Lower leg skin (tissue), 4 donors: ENCODE measurements around the gene PLEKHM1. TPM values are rescaled to one million over a fixed set of nuclear protein-coding genes. Genes with fewer than 3 reads are reported as not detected.
"Not testable (repeated sequence)": the region's sequence is repeated elsewhere in the genome, so short reads cannot be mapped to it uniquely, and the experiment has no call there.

ENCODE experiments used
- DNase-seq, 2 donors: peaks; one replicate each; pipeline ENCODE4 v3.0.0-alpha.2; 2019; ENCODE audit warnings: low spot score in 2 of 2
- H3K4me3 ChIP-seq: fragments of 200-600 bp; sonication (generic); 2 replicates; pipeline ENCODE4 v1.5.1; 2017; ENCODE audit warnings: mild to moderate bottlenecking, low read depth; ENCODE audit not compliant: poor library complexity, severe bottlenecking
- POLR2A ChIP-seq, 2 donors: fragments of 450-650 bp; IDR thresholded peaks; one replicate each; pipeline ENCODE4 v1.6.1; 2016 to 2017; ENCODE audit warnings: antibody characterized with exemption in 2 of 2, mild to moderate bottlenecking in 1 of 2, moderate library complexity in 1 of 2
- WGBS, 2 donors: methylation state at CpG; one replicate each; pipeline ENCODE4 v1.1.5; 2018; 5-methylcytosine and 5-hydroxymethylcytosine counted together
- intact Hi-C: fragments of 100-400 bp; cut with DNase I; formaldehyde crosslinking; loops from one replicate; pipeline ENCODE4 v1.15.0; 2023; ENCODE audit warnings: low total_unique reads
- total RNA-seq, 4 donors: library from RNA; depleted of rRNA; stranded (reverse); fragments of >200 nt; gene quantifications; one replicate each; pipeline ENCODE4 v1.1.0, GENCODE V29; 2016
- TF ChIP-seq, protein P1 (sequence below), 3 donors: fragments of 450-650 bp; IDR thresholded peaks; one replicate each; pipeline ENCODE4 v1.5.1; 2016; ENCODE audit warnings: antibody characterized with exemption in 3 of 3, mild to moderate bottlenecking in 3 of 3, moderate library complexity in 2 of 3

The PLEKHM1 gene
- total RNA-seq, 4 donors from 2014 or later: 66.7 to 199 (median 130) TPM

DNA sequence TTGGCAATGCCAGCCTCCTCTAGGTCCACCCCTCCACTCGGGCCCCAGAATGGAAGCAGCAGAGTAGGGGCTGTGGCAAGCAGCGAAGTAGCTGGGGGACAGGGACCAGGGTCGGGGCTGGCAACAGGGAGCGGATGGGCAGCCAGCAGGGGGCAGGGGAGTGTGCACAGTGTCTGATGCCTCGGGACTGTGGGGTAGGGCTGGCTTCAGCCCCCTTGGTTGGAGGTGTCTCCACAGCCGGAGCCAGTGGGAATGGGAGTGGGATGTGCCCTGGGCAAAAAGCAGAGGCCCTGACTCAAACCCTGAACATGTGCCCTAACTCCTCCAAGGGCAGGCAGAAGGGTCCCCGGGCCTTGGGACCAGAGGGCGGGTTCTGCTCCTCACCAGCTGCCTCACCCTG, 39.4 kb downstream of the PLEKHM1 start:
- H3K4me3 ChIP-seq: no peak overlapping the region
- 88% methylated on average over 8 of the region's 8 CpGs for WGBS, 2 donors
- intact Hi-C loops: no loop called here
- TF ChIP-seq POLR2A (IDR thresholded peaks at IDR 0.05): no peak
- TF ChIP-seq, protein P1, sequence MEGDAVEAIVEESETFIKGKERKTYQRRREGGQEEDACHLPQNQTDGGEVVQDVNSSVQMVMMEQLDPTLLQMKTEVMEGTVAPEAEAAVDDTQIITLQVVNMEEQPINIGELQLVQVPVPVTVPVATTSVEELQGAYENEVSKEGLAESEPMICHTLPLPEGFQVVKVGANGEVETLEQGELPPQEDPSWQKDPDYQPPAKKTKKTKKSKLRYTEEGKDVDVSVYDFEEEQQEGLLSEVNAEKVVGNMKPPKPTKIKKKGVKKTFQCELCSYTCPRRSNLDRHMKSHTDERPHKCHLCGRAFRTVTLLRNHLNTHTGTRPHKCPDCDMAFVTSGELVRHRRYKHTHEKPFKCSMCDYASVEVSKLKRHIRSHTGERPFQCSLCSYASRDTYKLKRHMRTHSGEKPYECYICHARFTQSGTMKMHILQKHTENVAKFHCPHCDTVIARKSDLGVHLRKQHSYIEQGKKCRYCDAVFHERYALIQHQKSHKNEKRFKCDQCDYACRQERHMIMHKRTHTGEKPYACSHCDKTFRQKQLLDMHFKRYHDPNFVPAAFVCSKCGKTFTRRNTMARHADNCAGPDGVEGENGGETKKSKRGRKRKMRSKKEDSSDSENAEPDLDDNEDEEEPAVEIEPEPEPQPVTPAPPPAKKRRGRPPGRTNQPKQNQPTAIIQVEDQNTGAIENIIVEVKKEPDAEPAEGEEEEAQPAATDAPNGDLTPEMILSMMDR (IDR thresholded peaks at IDR 0.05): no peak
- no peak for DNase-seq

DNA sequence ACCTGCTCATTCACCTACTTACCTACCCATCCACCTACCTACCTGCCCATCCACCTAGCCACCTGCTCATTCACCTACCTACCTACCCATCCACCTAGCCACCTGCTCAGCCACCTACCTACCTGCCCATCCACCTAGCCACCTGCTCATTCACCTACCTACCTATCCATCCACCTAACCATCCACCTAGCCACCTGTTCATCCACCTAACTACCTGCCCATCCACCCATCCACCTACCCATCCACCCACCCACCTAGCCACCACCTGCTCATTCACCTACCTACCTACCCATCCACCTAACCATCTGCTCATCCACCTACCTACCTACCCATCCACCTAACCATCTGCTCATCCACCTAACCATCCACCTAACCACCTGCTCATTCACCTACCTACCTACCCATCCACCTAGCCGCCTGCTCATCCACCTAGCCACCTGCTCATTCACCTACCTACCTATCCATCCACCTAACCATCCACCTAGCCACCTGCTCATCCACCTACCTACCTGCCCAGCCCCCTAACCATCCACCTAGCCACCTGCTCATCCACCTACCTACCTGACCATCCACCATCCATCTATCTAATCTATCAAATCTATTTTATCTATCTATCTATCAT, 40.7 kb downstream of the PLEKHM1 start:
- intact Hi-C loops, DNase-seq, H3K4me3 ChIP-seq: not testable (repeated sequence)
- WGBS, 2 donors: 93 to 97% methylated on average over 1 of the region's 1 CpG

DNA sequence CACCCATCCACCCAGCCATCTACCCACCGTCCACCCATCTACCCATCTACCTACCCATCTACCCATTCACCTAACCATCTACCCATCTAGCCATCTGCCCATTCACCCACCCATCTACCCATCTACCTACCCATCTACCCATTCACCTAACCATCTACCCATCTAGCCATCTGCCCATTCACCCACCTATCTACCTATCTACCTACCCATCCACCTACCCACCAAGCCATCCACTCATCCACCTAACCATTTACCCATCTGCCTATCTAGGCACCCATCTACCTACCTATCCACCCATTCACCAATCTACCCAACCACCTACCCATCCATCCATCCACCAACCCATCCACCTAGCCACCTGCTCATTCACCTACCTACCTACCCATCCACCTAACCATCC, 41.3 kb downstream of the PLEKHM1 start:
- 96 to 97% methylated on average over 1 of the region's 1 CpG for WGBS, 2 donors
- intact Hi-C loops, DNase-seq, H3K4me3 ChIP-seq: not testable (repeated sequence)

DNA sequence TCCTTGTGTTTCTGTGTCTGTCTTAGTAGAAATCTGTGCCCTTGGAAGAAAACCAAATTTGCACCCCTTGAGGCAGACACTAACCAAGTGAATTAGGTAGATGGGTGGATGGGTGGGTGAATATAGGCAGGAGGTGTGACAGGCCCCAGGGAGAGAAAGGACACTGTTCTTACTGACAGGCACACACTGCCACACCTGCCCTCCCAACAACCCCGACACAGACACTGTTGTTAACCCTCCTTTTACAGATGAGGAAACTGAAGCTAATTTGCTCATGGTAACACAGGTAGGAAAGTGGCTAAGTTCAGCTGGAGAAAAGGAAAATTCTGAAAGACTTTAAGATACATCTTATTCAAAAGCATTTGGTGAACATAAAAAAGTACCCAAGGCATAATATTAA, 42.0 kb downstream of the PLEKHM1 start:
- WGBS, 2 donors: 50% methylated on average over 1 of the region's 1 CpG
- H3K4me3 ChIP-seq, DNase-seq, intact Hi-C loops: not testable (repeated sequence)

DNA sequence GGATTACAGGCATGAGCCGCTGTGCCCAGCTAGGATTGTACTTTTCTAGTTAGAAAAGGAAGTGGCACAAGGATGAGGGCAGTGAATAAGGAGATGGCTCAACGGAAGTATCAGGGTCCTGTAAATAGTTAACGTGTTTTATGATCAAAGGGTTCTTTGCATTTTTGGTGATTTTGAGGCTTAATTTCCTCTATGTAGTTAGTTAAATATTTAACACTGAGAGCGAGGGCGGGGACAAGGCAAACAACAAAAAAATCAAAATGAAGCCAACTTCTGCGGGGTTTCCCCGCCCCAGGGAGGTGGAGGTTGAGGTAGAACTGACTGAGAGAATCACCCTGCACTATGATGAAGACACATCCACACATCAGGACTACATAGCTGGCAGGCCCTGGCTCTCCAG, 42.5 kb downstream of the PLEKHM1 start:
- H3K4me3 ChIP-seq, intact Hi-C loops, DNase-seq: not testable (repeated sequence)
- 61 to 76% methylated on average over 7 of the region's 7 CpGs for WGBS, 2 donors

DNA sequence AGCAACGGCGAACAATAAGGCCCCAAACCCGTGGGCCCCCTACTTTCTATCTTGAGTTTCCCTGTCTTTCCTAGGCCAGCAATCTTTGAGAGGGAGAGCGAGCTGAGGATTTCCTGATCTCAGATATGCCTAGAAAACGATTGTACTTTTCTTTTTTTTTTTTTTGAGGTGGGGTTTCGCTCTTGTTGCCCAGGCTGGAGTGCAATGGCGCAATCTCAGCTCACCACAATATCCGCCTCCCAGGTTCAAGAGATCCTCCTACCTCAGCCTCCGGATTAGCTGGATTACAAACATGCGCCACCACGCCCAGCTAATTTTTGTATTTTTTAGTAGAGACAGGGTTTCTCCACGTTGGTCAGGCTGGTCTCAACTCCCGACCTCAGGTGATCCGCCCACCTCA, 42.9 kb downstream of the PLEKHM1 start:
- DNase-seq, intact Hi-C loops, H3K4me3 ChIP-seq: not testable (repeated sequence)
- WGBS, 2 donors: 51 to 64% methylated on average over 14 of the region's 14 CpGs

DNA sequence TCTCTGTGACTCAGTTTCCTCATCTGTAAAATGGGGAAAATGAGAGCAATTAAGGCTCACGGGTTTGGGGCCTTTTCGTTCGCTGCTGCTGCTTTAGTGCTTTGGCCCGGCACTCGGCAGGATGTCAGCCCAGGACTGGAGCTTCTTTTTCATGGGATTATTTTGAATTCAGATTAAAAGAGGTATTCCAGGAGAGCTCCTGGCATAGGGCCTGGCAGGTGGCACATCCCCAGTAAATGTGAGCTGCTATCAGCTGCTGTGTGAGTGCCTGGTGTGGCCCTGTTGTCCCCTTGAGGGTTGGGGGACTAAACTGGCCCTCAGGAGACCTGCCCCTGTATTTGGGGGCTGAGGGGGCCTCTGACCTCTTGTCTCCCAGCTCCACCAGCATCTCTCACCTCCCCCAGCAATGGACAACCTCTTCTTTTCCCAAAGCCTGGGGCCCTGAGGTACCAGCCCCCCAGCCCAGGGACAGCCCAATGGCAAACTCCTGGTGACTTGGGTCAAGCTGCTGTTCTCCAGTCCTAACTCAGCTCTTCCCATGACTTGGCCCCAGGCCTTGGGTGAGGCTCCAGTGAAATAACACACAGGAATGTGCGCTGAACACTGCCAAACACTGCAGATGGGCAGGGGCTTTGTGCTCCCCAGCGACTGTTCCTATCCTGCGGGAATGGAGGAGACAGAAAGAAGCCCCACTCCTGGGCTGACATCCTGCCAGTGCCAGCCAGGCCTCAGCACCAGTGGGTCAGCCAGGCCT, 43.5 kb downstream of the PLEKHM1 start:
- DNase-seq: peak in 1 of 2 donors; percentile 78

DNA sequence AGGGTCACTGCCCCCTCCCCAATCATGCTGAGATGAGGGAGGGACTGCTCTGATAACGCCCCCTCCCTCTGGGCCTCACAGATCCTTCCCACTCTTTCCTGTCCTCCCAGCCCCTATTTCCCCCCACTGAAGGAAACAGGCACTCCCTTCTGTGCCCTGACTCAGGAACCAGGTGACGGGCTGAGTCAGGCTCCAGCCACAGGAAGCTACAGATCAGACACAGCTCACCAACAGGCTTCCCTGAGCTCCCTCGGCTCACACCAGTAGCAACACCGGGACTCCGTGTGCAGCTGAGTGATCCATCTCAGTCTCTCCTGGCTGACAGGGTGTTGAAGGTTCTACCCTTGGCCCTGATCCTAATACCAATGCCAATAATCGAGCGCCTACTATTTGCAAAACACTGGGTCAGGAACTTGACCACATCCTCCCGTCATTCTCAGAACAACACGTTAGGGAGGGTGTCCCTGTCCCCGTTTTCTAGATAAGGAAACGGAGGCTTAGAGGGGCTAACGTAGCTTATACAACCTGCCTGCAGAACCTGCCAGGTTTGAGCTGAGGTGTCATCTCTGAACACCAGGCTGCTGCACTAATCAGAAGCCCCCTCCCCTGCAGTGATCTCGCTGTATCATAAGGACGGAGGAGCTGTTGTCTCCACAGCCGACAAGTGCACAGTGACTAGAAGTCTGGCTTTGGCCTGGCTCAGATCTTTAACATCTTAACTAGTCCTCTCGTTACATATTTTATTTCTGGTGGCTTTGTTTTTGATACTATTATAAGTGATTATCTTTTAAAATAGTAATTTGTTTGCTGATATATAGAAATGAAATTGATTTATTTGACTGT, 44.4 kb downstream of the PLEKHM1 start:
- intact Hi-C loops, H3K4me3 ChIP-seq, DNase-seq: not testable (repeated sequence)
- WGBS, 2 donors: 59 to 62% methylated on average over 16 of the region's 16 CpGs

More for the DNA sequence above, 43.5 kb downstream of the PLEKHM1 start:
- intact Hi-C loops, H3K4me3 ChIP-seq: not testable (repeated sequence)
- 62 to 71% methylated on average over 8 of the region's 8 CpGs for WGBS, 2 donors

DNA sequence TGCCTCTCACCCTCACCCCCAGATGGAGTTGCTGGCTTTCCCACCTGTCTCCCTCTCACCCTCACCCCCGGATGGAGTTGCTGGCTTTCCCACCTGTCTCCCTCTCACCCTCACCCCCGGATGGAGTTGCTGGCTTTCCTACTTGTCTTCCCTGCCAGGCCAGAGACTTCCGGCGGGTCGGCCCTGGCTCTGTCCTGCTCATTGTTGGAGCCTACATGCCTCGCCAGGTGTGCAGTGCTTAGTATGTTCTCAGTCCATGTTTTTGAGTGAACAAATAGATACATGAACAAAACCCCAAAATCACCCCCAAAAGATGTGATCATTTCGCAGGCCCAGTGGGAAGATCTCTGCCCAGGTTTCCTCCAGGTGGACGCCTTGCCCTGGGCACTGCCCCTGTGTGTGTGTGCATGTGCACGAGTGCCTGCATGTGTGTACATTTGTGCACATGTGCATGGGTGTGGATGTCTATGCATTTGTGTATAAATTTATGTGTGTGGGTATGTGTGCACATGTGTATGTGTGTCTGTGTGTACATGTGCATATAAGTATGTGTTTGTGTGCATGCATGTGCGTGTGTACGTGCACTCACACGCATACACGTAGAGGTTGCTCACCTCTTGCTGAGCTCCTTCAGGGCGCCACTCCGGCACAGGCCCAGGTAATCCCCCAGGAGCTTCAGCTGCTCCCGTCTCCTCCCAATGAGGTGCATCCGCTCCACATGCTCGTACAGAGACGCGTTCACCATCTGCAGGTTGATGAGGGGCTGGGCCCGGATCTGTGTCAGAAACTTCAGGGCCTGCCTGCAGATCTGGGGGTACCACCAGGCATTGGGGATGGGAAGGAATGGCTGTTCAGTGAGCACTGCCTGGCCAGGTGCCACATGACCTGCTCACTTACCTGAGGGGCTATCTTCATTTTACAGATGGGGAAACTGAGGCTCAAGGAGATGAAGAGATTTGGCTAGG, 45.4 kb downstream of the PLEKHM1 start:
- DNase-seq: peak in 1 of 2 donors; percentile 68
- intact Hi-C loops, H3K4me3 ChIP-seq: not testable (repeated sequence)
- 90 to 92% methylated on average over 17 to 21 of the region's 21 CpGs for WGBS, 2 donors

DNA sequence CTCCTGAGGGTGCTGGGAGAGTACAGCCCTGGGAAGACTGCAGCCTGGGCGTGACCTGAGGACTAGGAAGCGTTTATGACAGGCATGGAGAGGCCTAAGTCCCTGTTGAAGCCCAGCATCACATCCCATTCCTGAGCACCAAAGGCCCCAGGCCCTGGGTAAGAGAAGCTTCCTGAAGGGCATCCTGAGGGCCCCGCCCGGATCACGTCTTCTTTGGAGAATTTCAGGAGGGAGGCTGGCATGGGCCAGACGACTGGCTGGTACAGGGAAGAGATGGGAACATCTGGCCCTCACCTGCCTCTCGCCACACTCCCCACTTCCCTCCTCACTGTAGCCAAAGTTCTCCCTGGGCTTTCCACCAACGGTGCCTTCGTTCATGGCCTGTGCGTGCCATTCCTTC, 46.2 kb downstream of the PLEKHM1 start:
- peak in 1 of 2 donors; percentile 72 for DNase-seq
- H3K4me3 ChIP-seq, intact Hi-C loops: not testable (repeated sequence)
- WGBS, 2 donors: 82 to 86% methylated on average over 10 of the region's 10 CpGs

DNA sequence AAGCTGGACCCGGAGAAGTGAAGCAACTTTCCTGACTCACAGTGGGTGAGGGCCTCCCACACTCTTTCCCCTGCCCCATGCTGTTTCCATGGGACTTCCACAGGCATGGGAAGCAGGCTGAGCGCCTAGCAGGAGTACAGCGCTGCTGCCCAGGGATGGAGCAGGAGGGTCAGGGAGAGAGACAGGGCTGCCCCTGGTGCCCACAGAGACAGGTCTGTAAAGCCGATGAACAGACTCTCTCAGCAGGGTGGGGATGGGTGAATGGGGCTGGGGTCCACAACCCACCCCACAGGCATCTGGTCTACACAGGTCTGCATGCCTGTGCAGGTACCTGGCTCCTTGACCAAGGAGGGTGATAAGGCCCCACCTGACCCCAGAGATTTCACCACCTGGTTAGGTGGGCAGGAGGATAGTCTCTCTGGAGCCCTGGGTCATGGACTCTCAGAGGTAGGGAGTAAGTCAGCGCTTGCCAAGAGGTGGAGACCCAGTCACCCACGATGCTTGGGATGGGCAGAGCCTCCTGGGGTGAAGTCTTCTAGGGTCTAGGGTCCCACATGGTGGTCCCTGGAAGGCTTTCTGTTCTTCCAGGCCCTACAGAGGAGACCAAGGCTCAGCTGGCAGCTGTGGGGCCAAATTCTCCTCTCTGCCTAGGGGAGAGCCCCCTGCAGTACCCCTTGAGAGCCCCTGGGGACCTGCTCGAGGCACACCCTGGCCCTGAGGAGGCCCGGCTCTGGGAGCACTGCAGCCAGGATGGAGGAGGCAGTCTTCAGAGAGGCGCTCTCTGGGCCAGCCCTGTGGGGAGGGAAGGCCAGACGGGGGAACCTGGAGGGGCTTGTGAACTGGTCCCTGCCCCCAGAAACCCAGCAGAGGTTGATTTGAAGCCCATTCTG, 46.9 kb downstream of the PLEKHM1 start:
- intact Hi-C loops, H3K4me3 ChIP-seq: not testable (repeated sequence)
- peak in 1 of 2 donors; percentile 68 for DNase-seq
- 72 to 87% methylated on average over 7 to 10 of the region's 10 CpGs for WGBS, 2 donors
